ENCODE results near the gene SETDB2. TPM values are rescaled to one million over a fixed set of nuclear protein-coding genes. Genes with fewer than 3 reads are reported as not detected.

Gene SETDB2
- total RNA-seq, 1 experiment from 2014 or later = 2.7 TPM

GRCh38 chr13:49503951-49504350, 59.9 kb downstream of the SETDB2 start:
- Histone ChIP-seq H3K9me2 (replicated peaks; ENCODE audit: low read length) (no peaks in the 10 kb centered on the region), H3K27ac (ENCODE audit: low read length) (no peak overlapping the region), H3K9ac (ENCODE audit: low read length) (no peak overlapping the region), H3K4me2 (ENCODE audit: low read length) (no peak overlapping the region), H3K4me1 (ENCODE audit: insufficient read depth, low read length) (peaks cover 16% of the 10 kb centered on the region), H3K4me3 (ENCODE audit: low read length) (no peak overlapping the region), H4K20me1 (ENCODE audit: low read length) (no peaks in the 10 kb centered on the region), H3K27me3 (ENCODE audit: low read length) (no peaks in the 10 kb centered on the region), H3F3A (ENCODE audit: low read length, unreplicated experiment) (no peaks in the 10 kb centered on the region), H3K36me3 (ENCODE audit: low read depth, low read length) (no peaks in the 10 kb centered on the region), H3K9me3 (ENCODE audit: low read length) (no peaks in the 10 kb centered on the region), H3K79me2 (ENCODE audit: low read length) (no peaks in the 10 kb centered on the region), H2AFZ (ENCODE audit: low read length) (no peak overlapping the region)
- ChIA-PET CTCF (no interaction called here), POLR2A (ENCODE audit: unreplicated experiment) (no interaction called here)
- BruUV-seq (replicated peaks) = no TSS peak
- no peak for TF ChIP-seq EZH2phosphoT487 (IDR thresholded peaks at IDR 0.05; ENCODE audit: borderline replicate concordance, low read length)
- TF ChIP-seq CTCF (conservative IDR thresholded peaks at IDR 0.05; ENCODE audit: low read depth, low read length) = no peak
- no peak for TF ChIP-seq EZH2 (IDR thresholded peaks at IDR 0.05; ENCODE audit: low read length, unreplicated experiment)
- DNase-seq = no peak
- ATAC-seq = no peak
- intact Hi-C loops (cut with micrococcal nuclease) = no loop called here

- ChIA-PET CTCF (no interaction called here), POLR2A (ENCODE audit: unreplicated experiment) (no interaction called here)
- no peak for ATAC-seq
- peaks cover 5% of the 10 kb centered on the region; the same call in 1 of the 2 replicates for H3K4me1 ChIP-seq (ENCODE audit: insufficient read depth, low read length)
- H3F3A ChIP-seq (ENCODE audit: low read length, unreplicated experiment) = no peaks in the 10 kb centered on the region
- H3K4me2 ChIP-seq (ENCODE audit: low read length) = no peak overlapping the region
- TF ChIP-seq EZH2phosphoT487 (IDR thresholded peaks at IDR 0.05; ENCODE audit: borderline replicate concordance, low read length) = no peak
- TF ChIP-seq CTCF (conservative IDR thresholded peaks at IDR 0.05; ENCODE audit: low read depth, low read length) = no peak
- TF ChIP-seq EZH2 (IDR thresholded peaks at IDR 0.05; ENCODE audit: low read length, unreplicated experiment) = no peak
- H3K27me3 ChIP-seq (ENCODE audit: low read length) = no peaks in the 10 kb centered on the region
- H3K36me3 ChIP-seq (ENCODE audit: low read depth, low read length) = no peaks in the 10 kb centered on the region
- no peak overlapping the region for H3K4me3 ChIP-seq (ENCODE audit: low read length)
- H3K27ac ChIP-seq (ENCODE audit: low read length) = no peak overlapping the region
- no peak for DNase-seq
- no peaks in the 10 kb centered on the region for H3K9me2 ChIP-seq (replicated peaks; ENCODE audit: low read length)
- H3K9ac ChIP-seq (ENCODE audit: low read length) = no peak overlapping the region
- no peaks in the 10 kb centered on the region for H3K9me3 ChIP-seq (ENCODE audit: low read length)
- no peaks in the 10 kb centered on the region for H4K20me1 ChIP-seq (ENCODE audit: low read length)
- BruUV-seq (replicated peaks) = no TSS peak
- no peaks in the 10 kb centered on the region for H3K79me2 ChIP-seq (ENCODE audit: low read length)
- H2AFZ ChIP-seq (ENCODE audit: low read length) = no peak overlapping the region
- intact Hi-C loops (cut with micrococcal nuclease) = no loop called here
These were observed 68.5 kb downstream of the SETDB2 start for GRCh38 chr13:49512578-49512977.

- POLR2A ChIA-PET (ENCODE audit: unreplicated experiment) = no interaction called here
- Histone ChIP-seq H3K9me3 (ENCODE audit: low read length) (no peaks in the 10 kb centered on the region), H3K27ac (ENCODE audit: low read length) (no peak overlapping the region), H3K27me3 (ENCODE audit: low read length) (no peaks in the 10 kb centered on the region), H3K9me2 (replicated peaks; ENCODE audit: low read length) (no peaks in the 10 kb centered on the region), H4K20me1 (ENCODE audit: low read length) (no peaks in the 10 kb centered on the region), H2AFZ (ENCODE audit: low read length) (no peak overlapping the region), H3K36me3 (ENCODE audit: low read depth, low read length) (no peaks in the 10 kb centered on the region), H3K4me3 (ENCODE audit: low read length) (no peak overlapping the region), H3F3A (ENCODE audit: low read length, unreplicated experiment) (no peaks in the 10 kb centered on the region), H3K79me2 (ENCODE audit: low read length) (no peaks in the 10 kb centered on the region), H3K4me2 (ENCODE audit: low read length) (no peak overlapping the region), H3K9ac (ENCODE audit: low read length) (no peak overlapping the region), H3K4me1 (ENCODE audit: insufficient read depth, low read length) (peaks cover 5% of the 10 kb centered on the region; the same call in 1 of the 2 replicates)
- DNase-seq (no peak), ATAC-seq (no peak)
- no peak for TF ChIP-seq CTCF (conservative IDR thresholded peaks at IDR 0.05; ENCODE audit: low read depth, low read length)
- TF ChIP-seq EZH2phosphoT487 (IDR thresholded peaks at IDR 0.05; ENCODE audit: borderline replicate concordance, low read length) = no peak
- TF ChIP-seq EZH2 (IDR thresholded peaks at IDR 0.05; ENCODE audit: low read length, unreplicated experiment) = no peak
- BruUV-seq (replicated peaks) = no TSS peak
- intact Hi-C loops (cut with micrococcal nuclease) = no loop called here
- CTCF ChIA-PET = no interaction called here
These were observed 72.4 kb downstream of the SETDB2 start for GRCh38 chr13:49516467-49516866.

All from PC-3 (cell line).